Karpas-422 (cell line): Measurements from ENCODE around the gene SLC17A1. TPM values are rescaled to one million over a fixed set of nuclear protein-coding genes. Genes with fewer than 3 reads are reported as not detected.

Source experiments
- DNase-seq: peaks from one replicate; pipeline ENCODE4 v3.0.0-alpha.2; 2015
- H2AFZ ChIP-seq: fragments of 200-600 bp; sonication (generic); 2 replicates; pipeline ENCODE4 v1.6.1; 2014; ENCODE audit warnings: antibody characterized with exemption, low read length, mixed read lengths
- H3K27ac ChIP-seq: fragments of 200-600 bp; sonication (generic); 2 replicates; pipeline ENCODE4 v1.5.1; 2014; ENCODE audit warnings: mild to moderate bottlenecking, low read length, moderate library complexity
- H3K27me3 ChIP-seq: fragments of 200-600 bp; sonication (generic); 2 replicates; pipeline ENCODE4 v1.6.1; 2014; ENCODE audit warnings: low read length, mixed read lengths
- H3K36me3 ChIP-seq: fragments of 200-600 bp; sonication (generic); 2 replicates; pipeline ENCODE4 v1.6.1; 2014; ENCODE audit warnings: low read length, mixed read lengths; ENCODE audit not compliant: insufficient read depth
- H3K4me1 ChIP-seq: fragments of 200-600 bp; sonication (generic); 2 replicates; pipeline ENCODE4 v1.6.1; 2014; ENCODE audit warnings: mild to moderate bottlenecking, low read length, mixed read lengths
- H3K4me2 ChIP-seq: fragments of 200-600 bp; sonication (generic); 2 replicates; pipeline ENCODE4 v1.6.1; 2014; ENCODE audit warnings: low read length, low read depth, mild to moderate bottlenecking; ENCODE audit not compliant: poor library complexity, severe bottlenecking
- H3K4me3 ChIP-seq: fragments of 200-600 bp; sonication (generic); 2 replicates; pipeline ENCODE4 v1.5.1; 2014; ENCODE audit warnings: mild to moderate bottlenecking, antibody characterized with exemption, low read length, mixed read lengths
- H3K79me2 ChIP-seq: fragments of 200-600 bp; sonication (generic); 2 replicates; pipeline ENCODE4 v1.6.1; 2014; ENCODE audit warnings: mild to moderate bottlenecking, low read length, mixed read lengths
- H3K9ac ChIP-seq: fragments of 200-600 bp; sonication (generic); 2 replicates; pipeline ENCODE4 v1.6.0; 2014; ENCODE audit warnings: low read length
- H3K9me2 ChIP-seq: fragments of 200-600 bp; sonication (generic), shearing (Covaris generic); replicated peaks from 2 replicates; pipeline ENCODE4 v1.6.0; 2014; ENCODE audit warnings: mild to moderate bottlenecking, low read length, moderate library complexity; ENCODE audit not compliant: insufficient read depth
- H3K9me3 ChIP-seq: fragments of 300-700, 200-600 bp; sonication (generic); 2 replicates; pipeline ENCODE4 v1.6.1; 2014; ENCODE audit warnings: low read length, mixed read lengths
- H4K20me1 ChIP-seq: fragments of 200-600 bp; sonication (generic); 2 replicates; pipeline ENCODE4 v1.6.1; 2014; ENCODE audit warnings: mild to moderate bottlenecking, antibody characterized with exemption, low read length, low read depth; ENCODE audit not compliant: insufficient read depth
- total RNA-seq: library from RNA; depleted of rRNA; stranded (reverse); fragments of >200 nt; shearing (Covaris generic); gene quantifications from 2 replicates; pipeline ENCODE4 v1.2.3, GENCODE V29; 2014; ENCODE audit warnings: low replicate concordance

Gene SLC17A1
- total RNA-seq, 1 experiment from 2014 or later = not detected

GRCh38 chr6:25768566-25768965, 63.3 kb downstream of the SLC17A1 start:
- Histone ChIP-seq H3K9ac (no peak overlapping the region), H3K79me2 (no peaks in the 10 kb centered on the region), H3K27ac (no peak overlapping the region), H3K9me2 (no peaks in the 10 kb centered on the region), H3K4me1 (no peaks in the 10 kb centered on the region), H3K36me3 (no peaks in the 10 kb centered on the region), H3K27me3 (no peaks in the 10 kb centered on the region), H3K4me2 (no peak overlapping the region), H3K4me3 (no peak overlapping the region), H2AFZ (no peak overlapping the region), H4K20me1 (no peaks in the 10 kb centered on the region), H3K9me3 (no peaks in the 10 kb centered on the region)
- DNase-seq = no peak

DNA sequence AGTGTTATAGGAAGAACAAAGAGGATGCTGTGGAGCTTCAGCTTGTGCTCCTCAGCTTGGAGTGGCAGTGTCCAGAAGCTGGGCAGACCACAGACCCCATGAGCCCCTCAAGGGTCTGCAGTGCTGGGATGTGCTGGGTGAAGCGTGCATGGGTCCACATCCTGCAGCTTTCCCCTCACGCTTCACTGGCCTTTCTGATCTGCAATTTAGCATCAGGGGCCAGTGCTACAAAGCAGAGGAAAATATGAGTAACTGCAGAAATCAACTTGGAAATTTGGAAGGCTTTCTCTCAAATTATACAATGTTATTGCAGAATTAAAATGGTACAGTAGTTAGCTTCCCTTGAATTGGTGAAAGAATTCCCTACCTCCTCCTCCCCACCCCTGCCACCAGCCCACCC, 67.2 kb downstream of the SLC17A1 start:
- no peak overlapping the region for H2AFZ ChIP-seq
- H3K27ac ChIP-seq = no peak overlapping the region
- no peaks in the 10 kb centered on the region for H3K27me3 ChIP-seq
- DNase-seq = no peak
- H3K36me3 ChIP-seq = no peaks in the 10 kb centered on the region
- no peaks in the 10 kb centered on the region for H3K4me1 ChIP-seq
- no peaks in the 10 kb centered on the region for H4K20me1 ChIP-seq
- H3K9me2 ChIP-seq = no peaks in the 10 kb centered on the region
- H3K79me2 ChIP-seq = no peaks in the 10 kb centered on the region
- H3K4me2 ChIP-seq = no peak overlapping the region
- no peak overlapping the region for H3K9ac ChIP-seq
- no peak overlapping the region for H3K4me3 ChIP-seq
- H3K9me3 ChIP-seq = no peaks in the 10 kb centered on the region

- no peak for DNase-seq
- no peaks in the 10 kb centered on the region for H3K9me2 ChIP-seq
- H3K79me2 ChIP-seq = no peaks in the 10 kb centered on the region
- no peak overlapping the region for H3K4me2 ChIP-seq
- H3K9me3 ChIP-seq = no peaks in the 10 kb centered on the region
- H3K4me1 ChIP-seq = no peaks in the 10 kb centered on the region
- no peak overlapping the region for H3K27ac ChIP-seq
- no peak overlapping the region for H3K4me3 ChIP-seq
- H3K36me3 ChIP-seq = no peaks in the 10 kb centered on the region
- no peaks in the 10 kb centered on the region for H4K20me1 ChIP-seq
- H3K9ac ChIP-seq = no peak overlapping the region
- no peak overlapping the region for H2AFZ ChIP-seq
- H3K27me3 ChIP-seq = no peaks in the 10 kb centered on the region
Measured at GRCh38 chr6:25757936-25758642, 73.8 kb downstream of the SLC17A1 start.

DNA sequence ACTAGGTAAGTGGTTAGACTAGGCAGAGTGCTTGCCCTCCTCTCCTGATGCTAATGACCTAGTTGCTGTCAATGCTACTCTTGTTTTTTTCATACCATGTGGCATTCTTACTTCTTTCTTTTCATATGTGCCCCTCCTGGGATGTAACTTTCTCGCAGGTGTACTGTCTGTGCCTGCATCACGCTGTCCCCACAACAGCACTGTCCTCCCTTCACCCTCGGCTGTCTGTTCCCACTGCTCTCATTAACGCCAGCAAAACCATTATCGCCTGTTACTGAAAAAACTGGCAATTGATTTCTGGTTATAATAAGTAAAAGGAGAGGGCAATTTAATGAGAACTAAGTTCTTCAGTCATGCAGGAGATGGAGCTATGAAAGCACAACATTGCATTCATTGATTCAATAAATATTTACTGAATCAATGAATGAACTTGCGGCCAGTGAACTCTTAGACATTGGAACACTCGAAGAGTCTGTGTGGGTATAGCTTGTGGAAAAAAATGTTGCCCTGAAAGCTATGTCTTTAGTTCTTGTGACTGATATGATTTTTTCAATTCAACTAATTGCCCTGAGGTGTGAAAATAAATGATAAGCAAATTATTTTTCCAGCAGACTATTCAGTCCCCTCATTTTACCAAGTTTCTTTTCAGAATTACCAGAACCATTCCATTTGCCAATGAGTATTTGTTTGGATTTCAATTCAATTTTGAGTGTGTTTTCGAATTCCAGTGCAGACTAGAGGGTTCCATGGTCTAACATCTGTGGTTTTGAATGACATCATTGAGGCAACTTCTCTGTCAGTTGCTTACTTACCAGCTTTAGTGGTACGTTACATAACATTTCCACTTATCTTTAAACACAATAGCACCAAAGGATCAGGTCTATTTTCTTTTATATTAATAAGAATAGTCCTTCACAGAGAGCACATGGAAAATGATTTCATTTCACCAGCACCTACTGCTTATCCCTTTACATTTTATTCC, 75.2 kb downstream of the SLC17A1 start:
- Histone ChIP-seq H3K9ac (no peak overlapping the region), H3K4me1 (no peaks in the 10 kb centered on the region), H3K9me2 (no peaks in the 10 kb centered on the region), H3K27me3 (no peaks in the 10 kb centered on the region), H3K4me2 (no peak overlapping the region), H3K9me3 (no peaks in the 10 kb centered on the region), H2AFZ (no peak overlapping the region), H3K27ac (no peak overlapping the region), H3K4me3 (no peak overlapping the region), H4K20me1 (no peaks in the 10 kb centered on the region), H3K79me2 (no peaks in the 10 kb centered on the region), H3K36me3 (no peaks in the 10 kb centered on the region)
- DNase-seq = no peak

DNA sequence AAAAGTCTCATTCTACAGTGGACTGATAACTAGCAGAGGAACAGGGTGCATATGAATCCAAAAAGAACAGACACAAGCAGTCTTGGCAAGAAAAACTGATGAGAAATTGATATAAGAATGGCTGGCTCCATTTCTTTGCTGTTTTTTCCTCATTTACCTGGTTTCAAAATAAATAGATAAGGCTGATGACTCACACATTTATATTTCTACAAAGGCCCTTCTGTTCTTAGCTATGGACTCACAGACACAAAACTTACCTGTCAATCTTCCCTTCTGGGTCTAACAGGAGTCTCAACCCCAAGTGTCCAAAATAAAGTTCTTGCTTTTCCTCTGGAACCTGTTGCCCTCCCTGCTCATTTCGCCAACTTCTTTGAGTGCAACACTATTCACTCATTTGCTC, 76.4 kb downstream of the SLC17A1 start:
- Histone ChIP-seq H3K27ac (no peak overlapping the region), H3K9ac (no peak overlapping the region), H3K79me2 (no peaks in the 10 kb centered on the region), H3K9me2 (no peaks in the 10 kb centered on the region), H3K4me3 (no peak overlapping the region), H3K9me3 (no peaks in the 10 kb centered on the region), H3K36me3 (no peaks in the 10 kb centered on the region), H4K20me1 (no peaks in the 10 kb centered on the region), H3K4me2 (no peak overlapping the region), H2AFZ (no peak overlapping the region), H3K27me3 (no peaks in the 10 kb centered on the region), H3K4me1 (no peaks in the 10 kb centered on the region)
- no peak for DNase-seq

DNA sequence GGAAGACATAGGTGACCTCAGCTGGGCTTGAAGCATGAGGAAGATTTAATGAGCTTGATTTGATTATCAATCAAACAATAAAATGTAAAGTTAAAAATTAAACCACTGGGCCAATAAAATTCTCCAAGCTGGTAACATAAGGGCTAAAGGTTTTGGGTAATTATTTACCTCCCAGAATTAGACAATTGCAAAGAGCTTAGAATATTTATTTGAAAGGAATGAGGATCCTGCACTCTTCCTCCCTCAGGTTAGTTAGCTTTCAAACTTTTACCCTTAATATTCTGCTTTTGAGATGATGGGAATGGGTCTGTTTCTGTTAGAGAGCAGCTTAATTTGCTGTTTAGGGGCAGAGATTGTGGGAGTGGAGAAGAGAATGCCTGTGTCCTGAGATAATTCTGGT, 77.3 kb downstream of the SLC17A1 start, which contains the start of gene SLC17A4:
Gene SLC17A4 (plus strand): TSS at position 208 of the 400 bp plus-strand sequence. CDS start 7,221 bp downstream, outside the sequence.
- H3K4me3 ChIP-seq = no peak within 1 kb of the TSS

GRCh38 chr6:25753079-25753478, 78.8 kb downstream of the SLC17A1 start:
- no peak overlapping the region for H3K4me3 ChIP-seq
- no peak overlapping the region for H3K27ac ChIP-seq
- no peaks in the 10 kb centered on the region for H3K27me3 ChIP-seq
- H4K20me1 ChIP-seq = no peaks in the 10 kb centered on the region
- no peak overlapping the region for H3K4me2 ChIP-seq
- H3K9me2 ChIP-seq = no peaks in the 10 kb centered on the region
- no peaks in the 10 kb centered on the region for H3K36me3 ChIP-seq
- H3K9me3 ChIP-seq = no peaks in the 10 kb centered on the region
- H3K4me1 ChIP-seq = peaks cover 8% of the 10 kb centered on the region
- no peak overlapping the region for H2AFZ ChIP-seq
- H3K79me2 ChIP-seq = no peaks in the 10 kb centered on the region
- DNase-seq = no peak
- no peak overlapping the region for H3K9ac ChIP-seq

More for the DNA sequence above, 77.3 kb downstream of the SLC17A1 start, which contains the start of gene SLC17A4:
- DNase-seq = no peak
- H3K9me2 ChIP-seq = no peaks in the 10 kb centered on the region
- no peak within 1 kb of the TSS for H2AFZ ChIP-seq
- no peaks in the 10 kb centered on the region for H3K9me3 ChIP-seq
- H3K79me2 ChIP-seq = no peaks in the 10 kb centered on the region
- H3K27ac ChIP-seq = no peak within 1 kb of the TSS
- H4K20me1 ChIP-seq = no peaks in the 10 kb centered on the region
- no peak within 1 kb of the TSS for H3K9ac ChIP-seq
- peaks cover 6% of the 10 kb centered on the region for H3K4me1 ChIP-seq
- H3K27me3 ChIP-seq = no peaks in the 10 kb centered on the region
- H3K4me2 ChIP-seq = no peak within 1 kb of the TSS
- no peaks in the 10 kb centered on the region for H3K36me3 ChIP-seq

GRCh38 chr6:25750906-25751305, 80.9 kb downstream of the SLC17A1 start:
- no peak overlapping the region for H3K9ac ChIP-seq
- H3K9me2 ChIP-seq = no peaks in the 10 kb centered on the region

More at GRCh38 chr6:25750906-25751305, 80.9 kb downstream of the SLC17A1 start:
- H3K27ac ChIP-seq = no peak overlapping the region
- peaks cover 8% of the 10 kb centered on the region for H3K4me1 ChIP-seq
- no peaks in the 10 kb centered on the region for H3K36me3 ChIP-seq
- no peak for DNase-seq
- H3K4me3 ChIP-seq = no peak overlapping the region
- H3K9me3 ChIP-seq = no peaks in the 10 kb centered on the region
- H3K79me2 ChIP-seq = no peaks in the 10 kb centered on the region
- H3K27me3 ChIP-seq = no peaks in the 10 kb centered on the region
- no peak overlapping the region for H2AFZ ChIP-seq
- H4K20me1 ChIP-seq = no peaks in the 10 kb centered on the region
- no peak overlapping the region for H3K4me2 ChIP-seq
